ENCODE data around the gene HAT1. TPM values are rescaled to one million over a fixed set of nuclear protein-coding genes. Genes with fewer than 3 reads are reported as not detected.

HAT1 gene
- total and polyA plus RNA-seq, 10 of the 15 experiments (the other 5 are each of a cell fraction or from before 2014, with no cell fraction given) = 60.0 to 225 (median 130) TPM

DNA sequence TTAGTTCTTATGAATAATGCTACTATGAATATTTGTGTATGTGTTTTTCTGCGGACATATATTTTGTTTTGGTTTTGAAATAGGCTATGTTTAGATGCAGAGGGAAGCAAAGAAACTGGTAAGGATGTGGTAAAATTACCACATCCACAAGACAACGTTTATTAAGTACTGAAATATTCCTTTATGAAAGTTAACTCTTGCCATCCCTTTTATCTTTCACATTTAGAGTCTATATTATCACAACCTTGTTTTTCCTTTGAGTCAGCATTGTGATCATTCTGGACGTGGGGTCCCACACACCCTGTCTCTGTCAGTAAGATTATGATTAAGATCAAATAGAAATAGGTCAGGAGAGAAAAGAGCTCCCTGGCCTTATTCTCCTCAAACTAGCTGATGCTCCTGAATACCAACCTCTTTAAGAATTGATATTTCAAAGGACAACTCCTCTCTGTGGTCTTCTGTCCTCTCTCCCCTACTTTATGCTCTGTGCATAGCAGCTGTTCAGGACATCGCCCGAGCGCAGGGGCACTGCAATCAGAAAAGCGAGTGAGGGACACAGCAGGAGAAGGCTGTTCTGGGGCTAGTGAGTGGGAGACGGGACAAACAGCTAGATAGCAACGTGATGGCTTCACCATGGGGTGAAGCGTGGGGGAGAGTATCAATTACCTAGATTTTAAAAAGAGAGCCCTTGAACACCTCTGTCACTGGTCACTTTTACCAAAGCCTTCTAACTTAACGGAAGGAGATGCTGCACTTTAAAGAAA is 89.7 kb downstream of the HAT1 start (continued):
- no peak; a peak in 1 of 4 replicates for TF ChIP-seq ETV6 (conservative IDR thresholded peaks at IDR 0.05 in 1 of 2, IDR thresholded peaks at IDR 0.05 in 1 of 2; ENCODE audit: borderline replicate concordance in 1 of 2, low read depth in 1 of 2)
- TF ChIP-seq STAT3 (IDR thresholded peaks at IDR 0.05; ENCODE audit: low read depth, low read length) = no peak
- 0 out of 2 replicates have a peak, but pooled peaks have one; percentile 80 for TF ChIP-seq TCF7 (IDR thresholded peaks at IDR 0.05; ENCODE audit: borderline replicate concordance)
- no peak for TF ChIP-seq RCOR1 (conservative IDR thresholded peaks at IDR 0.05; ENCODE audit: low read depth, low read length)
- no peak for TF ChIP-seq CREB1 (IDR thresholded peaks at IDR 0.05; ENCODE audit: low read depth)
- TF ChIP-seq MEF2A (IDR thresholded peaks at IDR 0.05; ENCODE audit: insufficient read depth, low read depth, low read length) = 0 out of 2 replicates have a peak, but pooled peaks have one; percentile 45
- TF ChIP-seq, protein P1, sequence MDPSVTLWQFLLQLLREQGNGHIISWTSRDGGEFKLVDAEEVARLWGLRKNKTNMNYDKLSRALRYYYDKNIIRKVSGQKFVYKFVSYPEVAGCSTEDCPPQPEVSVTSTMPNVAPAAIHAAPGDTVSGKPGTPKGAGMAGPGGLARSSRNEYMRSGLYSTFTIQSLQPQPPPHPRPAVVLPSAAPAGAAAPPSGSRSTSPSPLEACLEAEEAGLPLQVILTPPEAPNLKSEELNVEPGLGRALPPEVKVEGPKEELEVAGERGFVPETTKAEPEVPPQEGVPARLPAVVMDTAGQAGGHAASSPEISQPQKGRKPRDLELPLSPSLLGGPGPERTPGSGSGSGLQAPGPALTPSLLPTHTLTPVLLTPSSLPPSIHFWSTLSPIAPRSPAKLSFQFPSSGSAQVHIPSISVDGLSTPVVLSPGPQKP (IDR thresholded peaks at IDR 0.05; ENCODE audit: low read depth, low read length) = no peak
- no peak for TF ChIP-seq RAD21 (IDR thresholded peaks at IDR 0.05; ENCODE audit: insufficient read depth, low read depth, low read length)
- TF ChIP-seq, protein P2, sequence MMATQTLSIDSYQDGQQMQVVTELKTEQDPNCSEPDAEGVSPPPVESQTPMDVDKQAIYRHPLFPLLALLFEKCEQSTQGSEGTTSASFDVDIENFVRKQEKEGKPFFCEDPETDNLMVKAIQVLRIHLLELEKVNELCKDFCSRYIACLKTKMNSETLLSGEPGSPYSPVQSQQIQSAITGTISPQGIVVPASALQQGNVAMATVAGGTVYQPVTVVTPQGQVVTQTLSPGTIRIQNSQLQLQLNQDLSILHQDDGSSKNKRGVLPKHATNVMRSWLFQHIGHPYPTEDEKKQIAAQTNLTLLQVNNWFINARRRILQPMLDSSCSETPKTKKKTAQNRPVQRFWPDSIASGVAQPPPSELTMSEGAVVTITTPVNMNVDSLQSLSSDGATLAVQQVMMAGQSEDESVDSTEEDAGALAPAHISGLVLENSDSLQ (IDR thresholded peaks at IDR 0.05) = no peak
- TF ChIP-seq MEF2B (IDR thresholded peaks at IDR 0.05; ENCODE audit: partially characterized antibody, poor library complexity, severe bottlenecking) = peak; percentile 44
- TF ChIP-seq SIN3A (IDR thresholded peaks at IDR 0.05; ENCODE audit: low read depth, low read length) = no peak
